ENCODE measurements around the gene FBN3.

The FBN3 gene

DNA sequence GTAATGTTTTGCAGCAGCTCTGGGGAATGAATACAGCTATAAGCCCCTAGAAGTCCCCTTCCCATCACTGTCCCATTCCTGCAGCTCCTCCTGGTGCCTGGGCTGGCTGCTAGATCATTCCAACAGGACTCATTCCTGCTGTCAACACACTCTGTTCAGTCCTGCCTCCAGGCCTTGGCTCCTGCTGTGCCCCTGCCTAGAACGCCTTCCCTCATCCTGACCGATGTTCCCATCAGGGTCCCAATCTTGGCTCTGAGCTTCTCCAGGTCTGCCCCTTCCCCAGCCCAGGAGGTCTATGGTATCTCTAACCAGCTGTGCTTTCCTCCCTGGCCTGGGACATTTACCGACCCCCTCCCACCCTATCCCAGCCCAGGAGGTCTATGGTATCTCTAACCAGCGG, 48.1 kb downstream of the FBN3 start:
- DNase-seq (ENCODE audit: low read depth): no peak
- H3K4me3 ChIP-seq (ENCODE audit: low read length): no peak overlapping the region
- TF ChIP-seq, protein P1, sequence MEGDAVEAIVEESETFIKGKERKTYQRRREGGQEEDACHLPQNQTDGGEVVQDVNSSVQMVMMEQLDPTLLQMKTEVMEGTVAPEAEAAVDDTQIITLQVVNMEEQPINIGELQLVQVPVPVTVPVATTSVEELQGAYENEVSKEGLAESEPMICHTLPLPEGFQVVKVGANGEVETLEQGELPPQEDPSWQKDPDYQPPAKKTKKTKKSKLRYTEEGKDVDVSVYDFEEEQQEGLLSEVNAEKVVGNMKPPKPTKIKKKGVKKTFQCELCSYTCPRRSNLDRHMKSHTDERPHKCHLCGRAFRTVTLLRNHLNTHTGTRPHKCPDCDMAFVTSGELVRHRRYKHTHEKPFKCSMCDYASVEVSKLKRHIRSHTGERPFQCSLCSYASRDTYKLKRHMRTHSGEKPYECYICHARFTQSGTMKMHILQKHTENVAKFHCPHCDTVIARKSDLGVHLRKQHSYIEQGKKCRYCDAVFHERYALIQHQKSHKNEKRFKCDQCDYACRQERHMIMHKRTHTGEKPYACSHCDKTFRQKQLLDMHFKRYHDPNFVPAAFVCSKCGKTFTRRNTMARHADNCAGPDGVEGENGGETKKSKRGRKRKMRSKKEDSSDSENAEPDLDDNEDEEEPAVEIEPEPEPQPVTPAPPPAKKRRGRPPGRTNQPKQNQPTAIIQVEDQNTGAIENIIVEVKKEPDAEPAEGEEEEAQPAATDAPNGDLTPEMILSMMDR (conservative IDR thresholded peaks at IDR 0.05; ENCODE audit: low read depth, low read length): no peak

DNA sequence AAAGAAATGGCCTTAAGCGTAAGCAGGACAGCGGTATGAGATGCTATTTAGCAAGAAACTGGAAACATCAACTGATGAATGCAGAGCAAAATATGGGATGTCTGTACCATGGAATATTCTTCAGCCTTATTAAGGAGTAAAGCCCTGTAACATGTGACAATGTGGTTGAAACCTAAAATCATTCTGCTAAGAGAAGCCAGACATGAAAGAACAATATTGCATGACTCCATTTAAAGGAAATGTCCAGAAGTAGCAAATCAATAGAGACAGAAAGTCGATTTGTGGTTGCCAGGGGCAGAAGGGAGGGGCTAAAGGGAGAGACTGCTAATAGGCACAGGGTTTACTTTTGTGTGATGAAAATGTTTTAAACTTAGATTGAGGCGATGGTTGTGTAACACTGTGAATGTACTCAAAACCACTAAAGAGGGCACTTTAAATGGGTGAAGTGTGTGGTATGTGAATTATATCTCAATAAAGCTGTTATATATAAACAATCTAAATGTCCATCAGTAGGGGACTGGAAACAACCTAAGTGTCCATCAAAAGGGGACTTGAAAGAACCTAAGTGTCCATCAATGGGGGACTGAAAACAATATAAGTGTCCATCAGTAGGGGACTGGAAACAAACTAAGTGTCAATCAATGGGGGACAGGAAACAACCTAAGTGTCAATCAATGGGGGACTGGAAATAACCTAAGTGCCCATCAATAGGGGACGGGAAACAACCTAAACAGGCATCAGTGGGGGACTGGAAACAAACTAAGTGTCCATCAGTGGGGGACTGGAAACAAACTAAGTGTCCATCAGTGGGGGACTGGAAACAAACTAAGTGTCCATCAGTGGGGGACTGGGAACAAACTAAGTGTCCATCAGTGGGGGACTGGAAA, 51.5 kb downstream of the FBN3 start:
- no peak for DNase-seq (ENCODE audit: low read depth)
- TF ChIP-seq, protein P1 (conservative IDR thresholded peaks at IDR 0.05; ENCODE audit: low read depth, low read length): no peak
- H3K4me3 ChIP-seq (ENCODE audit: low read length): no peak overlapping the region

DNA sequence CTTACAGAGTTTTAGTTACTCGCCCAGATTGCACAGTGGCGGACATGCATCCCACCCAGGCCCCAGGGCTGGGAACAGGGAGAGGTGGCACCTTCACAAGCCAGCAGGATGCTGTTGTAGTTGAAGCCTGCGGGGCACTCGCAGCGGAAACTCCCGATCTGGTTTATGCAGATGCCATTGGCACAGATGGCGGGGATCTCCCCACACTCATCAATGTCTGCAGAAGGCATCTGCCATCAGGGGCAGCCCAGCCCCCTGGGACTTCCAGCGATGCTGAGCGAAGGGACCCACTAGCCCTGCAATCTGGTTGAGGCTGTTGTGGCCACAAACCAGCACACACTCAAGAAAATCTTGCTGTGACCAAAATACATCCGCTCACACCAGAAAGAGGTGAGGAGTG, 52.2 kb downstream of the FBN3 start:
- DNase-seq (ENCODE audit: low read depth): no peak
- no peak overlapping the region for H3K4me3 ChIP-seq (ENCODE audit: low read length)
- TF ChIP-seq, protein P1 (conservative IDR thresholded peaks at IDR 0.05; ENCODE audit: low read depth, low read length): no peak

DNA sequence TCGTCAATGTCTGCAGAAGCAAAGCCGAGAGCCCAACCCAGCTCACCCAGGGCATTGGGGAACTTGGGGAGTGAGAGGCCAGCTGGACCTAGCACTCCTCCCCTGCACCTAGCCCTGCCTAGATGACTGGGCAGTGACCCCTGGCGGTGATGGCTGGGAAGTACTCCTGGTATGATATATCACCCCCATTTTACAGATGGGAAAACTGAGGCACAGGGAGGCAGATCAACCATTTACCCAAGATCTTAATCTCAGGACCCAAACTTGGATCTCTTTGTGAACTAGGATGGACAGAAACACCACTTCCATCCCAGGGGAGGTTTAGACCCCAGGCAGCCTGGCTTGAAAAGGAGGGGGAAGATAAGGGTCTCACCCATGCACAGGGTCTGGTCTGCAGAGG, 53.3 kb downstream of the FBN3 start:
- TF ChIP-seq, protein P1 (conservative IDR thresholded peaks at IDR 0.05; ENCODE audit: low read depth, low read length): no peak
- no peak for DNase-seq (ENCODE audit: low read depth)
- H3K4me3 ChIP-seq (ENCODE audit: low read length): no peak overlapping the region

DNA sequence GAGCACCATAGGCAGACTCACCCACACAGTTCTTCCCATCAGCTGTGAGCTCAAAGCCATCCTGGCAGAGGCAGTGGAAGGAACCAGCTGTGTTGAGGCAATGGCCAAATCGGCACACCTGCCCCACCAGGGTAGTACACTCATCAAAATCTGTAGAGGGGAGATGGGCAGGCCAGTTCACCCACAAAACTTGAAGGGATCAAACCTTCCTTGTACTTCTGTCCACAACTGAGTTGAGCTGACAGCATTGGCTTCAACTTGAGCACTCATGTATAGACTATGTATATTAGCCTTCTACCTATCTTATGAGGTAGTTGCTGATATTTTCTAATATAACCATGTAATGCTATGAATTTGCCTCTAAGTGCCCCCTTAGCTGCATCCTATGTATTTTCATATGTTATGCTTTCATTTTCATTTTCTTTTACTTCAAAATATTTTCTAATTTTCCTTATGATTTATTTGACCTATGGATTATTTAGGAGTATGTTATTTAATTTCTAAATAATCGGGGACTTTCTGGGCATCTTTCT, 54.0 kb downstream of the FBN3 start:
- TF ChIP-seq, protein P1 (conservative IDR thresholded peaks at IDR 0.05; ENCODE audit: low read depth, low read length): no peak
- no peak overlapping the region for H3K4me3 ChIP-seq (ENCODE audit: low read length)
- no peak for DNase-seq (ENCODE audit: low read depth)

DNA sequence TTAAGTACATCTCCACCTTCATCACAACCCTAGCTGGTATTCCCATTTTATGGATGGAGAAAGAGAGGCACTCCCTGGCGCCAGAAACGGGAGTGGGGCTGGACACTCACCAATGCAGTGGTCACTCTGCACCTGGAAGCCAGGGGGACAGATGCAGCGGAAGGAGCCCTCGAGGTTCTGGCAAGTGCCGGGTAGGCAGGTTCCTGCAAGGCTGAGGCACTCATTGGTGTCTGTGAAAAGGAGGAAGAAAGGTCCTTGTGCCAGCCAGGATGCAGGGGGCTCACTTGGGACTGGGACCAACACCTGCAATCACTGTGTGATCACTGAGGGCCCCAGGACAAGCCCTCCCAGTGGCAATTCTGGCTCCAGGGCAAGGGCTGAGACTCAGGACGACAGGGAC, 55.1 kb downstream of the FBN3 start:
- no peak overlapping the region for H3K4me3 ChIP-seq (ENCODE audit: low read length)
- no peak for DNase-seq (ENCODE audit: low read depth)

More for the DNA sequence above, 55.1 kb downstream of the FBN3 start:
- TF ChIP-seq, protein P1 (conservative IDR thresholded peaks at IDR 0.05; ENCODE audit: low read depth, low read length): no peak

All from retinal pigment epithelial cell (primary cell).